Fibroblast of villous mesenchyme (primary cell): ENCODE measurements around the gene VOPP1. TPM values are rescaled to one million over a fixed set of nuclear protein-coding genes. Genes with fewer than 3 reads are reported as not detected.

ENCODE experiments used
- DNase-seq: peaks from one replicate; pipeline ENCODE4 v3.0.0-alpha.2; 2010; ENCODE audit warnings: low read depth
- H3K4me3 ChIP-seq: 2 replicates; pipeline ENCODE4 v1.5.1; 2011; ENCODE audit warnings: low read depth, mild to moderate bottlenecking, low read length
- total RNA-seq: library from RNA; depleted of rRNA; stranded (reverse); fragments of >200 nt; gene quantifications from 2 replicates; pipeline ENCODE4 v1.2.3, GENCODE V29; 2012
- TF ChIP-seq, protein P1 (sequence below): IDR thresholded peaks from 2 replicates; pipeline ENCODE4 v1.5.1; 2012; ENCODE audit warnings: low read depth, mild to moderate bottlenecking, low read length; ENCODE audit not compliant: insufficient read depth

VOPP1 gene
- total RNA-seq, 1 donor = 81.2 TPM

DNA sequence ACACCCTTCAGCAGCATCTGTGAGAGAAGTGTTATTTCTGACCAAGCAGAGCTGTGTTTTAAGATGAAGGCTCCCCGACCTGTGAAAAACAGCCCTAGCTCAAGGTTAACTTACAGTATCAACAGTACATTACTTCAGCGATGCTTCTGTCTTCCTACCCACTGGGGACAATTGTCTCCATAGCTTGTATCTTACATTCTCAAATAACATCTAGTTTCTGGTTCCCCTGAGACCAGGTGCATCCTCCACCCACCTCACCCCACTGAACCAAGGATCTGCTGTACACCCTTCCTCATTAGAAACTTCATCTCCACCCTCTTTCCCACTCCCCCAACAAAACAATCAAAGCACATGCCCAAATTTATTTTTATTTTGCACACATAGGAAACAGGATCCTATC is 102.0 kb downstream of the VOPP1 start:
- no peak for DNase-seq
- TF ChIP-seq, protein P1, sequence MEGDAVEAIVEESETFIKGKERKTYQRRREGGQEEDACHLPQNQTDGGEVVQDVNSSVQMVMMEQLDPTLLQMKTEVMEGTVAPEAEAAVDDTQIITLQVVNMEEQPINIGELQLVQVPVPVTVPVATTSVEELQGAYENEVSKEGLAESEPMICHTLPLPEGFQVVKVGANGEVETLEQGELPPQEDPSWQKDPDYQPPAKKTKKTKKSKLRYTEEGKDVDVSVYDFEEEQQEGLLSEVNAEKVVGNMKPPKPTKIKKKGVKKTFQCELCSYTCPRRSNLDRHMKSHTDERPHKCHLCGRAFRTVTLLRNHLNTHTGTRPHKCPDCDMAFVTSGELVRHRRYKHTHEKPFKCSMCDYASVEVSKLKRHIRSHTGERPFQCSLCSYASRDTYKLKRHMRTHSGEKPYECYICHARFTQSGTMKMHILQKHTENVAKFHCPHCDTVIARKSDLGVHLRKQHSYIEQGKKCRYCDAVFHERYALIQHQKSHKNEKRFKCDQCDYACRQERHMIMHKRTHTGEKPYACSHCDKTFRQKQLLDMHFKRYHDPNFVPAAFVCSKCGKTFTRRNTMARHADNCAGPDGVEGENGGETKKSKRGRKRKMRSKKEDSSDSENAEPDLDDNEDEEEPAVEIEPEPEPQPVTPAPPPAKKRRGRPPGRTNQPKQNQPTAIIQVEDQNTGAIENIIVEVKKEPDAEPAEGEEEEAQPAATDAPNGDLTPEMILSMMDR = no peak
- no peak overlapping the region for H3K4me3 ChIP-seq

DNA sequence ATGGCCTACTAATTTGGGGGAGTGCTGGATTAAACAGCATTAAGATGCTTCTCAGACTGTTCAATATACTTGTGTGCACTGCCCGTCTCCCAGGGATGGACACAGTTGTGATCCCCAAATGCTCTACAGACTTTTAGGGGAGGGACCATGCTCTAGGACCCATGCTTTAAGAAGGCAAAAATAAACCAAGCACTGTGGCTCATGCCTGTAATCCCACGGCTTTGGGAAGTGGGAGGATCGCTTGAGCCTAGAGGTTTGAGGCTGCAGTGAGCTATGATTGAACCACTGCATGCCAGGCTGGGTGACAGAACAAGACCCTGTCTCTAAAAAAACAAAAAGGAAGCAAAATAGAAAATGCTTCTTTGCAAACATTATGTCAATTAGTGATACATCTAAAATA is 102.6 kb downstream of the VOPP1 start:
- DNase-seq = no peak

DNA sequence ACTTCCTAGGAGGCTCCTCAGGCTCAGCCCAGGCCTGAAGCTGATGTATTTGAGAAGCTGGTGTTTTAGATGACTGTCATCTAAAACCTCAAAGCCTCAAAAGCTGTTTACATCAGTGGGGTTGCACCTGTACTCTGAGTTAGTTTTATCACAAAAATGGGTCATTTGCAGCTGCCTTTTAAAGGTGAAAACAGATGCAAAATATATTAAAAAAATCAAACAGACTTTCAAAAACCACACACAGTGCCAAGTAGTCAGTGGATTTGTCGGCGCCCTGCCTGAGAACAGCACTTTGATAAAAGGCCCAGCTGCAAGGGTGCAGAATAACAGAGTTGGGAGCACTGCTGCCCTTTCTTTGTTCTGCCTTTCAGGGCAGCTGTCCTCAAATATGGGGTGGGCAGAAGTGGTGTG is 103.0 kb downstream of the VOPP1 start:
- TF ChIP-seq, protein P1 = no peak
- DNase-seq = no peak
- no peak overlapping the region for H3K4me3 ChIP-seq

More for the DNA sequence above, 102.6 kb downstream of the VOPP1 start:
- TF ChIP-seq, protein P1 = no peak
- no peak overlapping the region for H3K4me3 ChIP-seq

DNA sequence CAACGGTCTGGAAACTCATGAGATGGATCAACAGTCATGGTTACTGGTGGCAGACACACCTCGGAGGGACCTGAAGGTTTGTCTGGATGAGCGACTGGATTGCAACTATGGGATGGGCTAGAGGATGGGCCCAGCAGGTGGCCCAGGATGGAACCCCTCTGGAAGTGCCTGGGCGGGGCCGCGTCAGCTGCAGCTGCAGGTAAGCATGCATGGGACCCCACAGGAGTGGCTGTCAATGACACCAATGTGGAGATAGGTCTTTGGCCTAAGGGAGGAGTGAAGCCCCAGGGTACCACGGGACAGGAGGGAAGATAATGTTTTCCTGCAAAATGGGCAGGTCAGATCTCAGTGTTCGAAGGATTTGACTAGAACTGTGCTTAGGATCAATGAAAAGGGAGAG is 103.8 kb downstream of the VOPP1 start:
- TF ChIP-seq, protein P1 = no peak
- DNase-seq = no peak
- H3K4me3 ChIP-seq = no peak overlapping the region

DNA sequence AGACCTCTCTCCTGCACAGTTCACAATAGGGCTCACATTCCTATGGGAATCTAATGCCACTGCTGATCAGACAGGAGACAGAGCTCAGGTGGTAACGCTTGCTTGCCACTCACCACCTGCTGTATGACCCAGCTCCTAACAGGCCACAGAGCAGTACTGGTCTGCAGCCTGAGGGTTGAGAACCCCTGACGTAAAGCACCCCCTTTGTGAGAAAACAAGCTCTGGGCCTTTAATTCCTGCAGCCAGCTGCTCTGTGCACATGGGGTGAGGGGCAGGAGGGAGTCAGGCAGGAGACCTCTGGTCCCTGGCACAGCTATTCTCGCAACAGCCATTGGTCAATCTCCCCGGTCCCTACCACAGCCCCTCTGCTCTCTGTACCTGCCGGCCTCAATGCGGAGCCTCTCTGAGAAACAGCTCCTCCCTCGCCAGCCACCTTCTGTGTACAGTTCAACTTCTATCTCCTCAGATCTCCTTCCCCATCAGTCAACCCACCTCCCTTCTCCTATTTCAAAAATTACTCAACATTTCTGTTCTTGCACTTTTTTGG is 105.2 kb downstream of the VOPP1 start:
- TF ChIP-seq, protein P1 = no peak
- H3K4me3 ChIP-seq = no peak overlapping the region
- no peak for DNase-seq

DNA sequence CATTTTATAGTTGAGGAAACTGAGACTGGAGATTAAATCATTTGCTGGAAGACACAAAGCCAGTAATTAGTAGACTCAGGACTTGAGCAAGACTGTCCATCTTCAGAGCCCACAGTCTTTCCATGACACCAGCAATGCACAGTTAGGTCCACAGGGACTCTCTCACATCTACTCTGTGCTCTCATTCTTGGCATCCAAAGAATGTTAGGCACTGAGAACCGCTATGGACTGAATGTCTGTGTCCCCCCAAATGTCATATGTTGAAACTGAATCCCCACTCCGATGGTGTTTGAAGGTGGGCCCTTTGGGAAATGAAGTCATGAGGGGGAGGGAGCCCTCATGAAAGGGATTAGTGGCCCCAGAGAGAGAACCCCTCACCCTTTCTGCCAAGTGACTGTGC is 106.6 kb downstream of the VOPP1 start:
- no peak overlapping the region for H3K4me3 ChIP-seq
- TF ChIP-seq, protein P1 = no peak
- DNase-seq = no peak

DNA sequence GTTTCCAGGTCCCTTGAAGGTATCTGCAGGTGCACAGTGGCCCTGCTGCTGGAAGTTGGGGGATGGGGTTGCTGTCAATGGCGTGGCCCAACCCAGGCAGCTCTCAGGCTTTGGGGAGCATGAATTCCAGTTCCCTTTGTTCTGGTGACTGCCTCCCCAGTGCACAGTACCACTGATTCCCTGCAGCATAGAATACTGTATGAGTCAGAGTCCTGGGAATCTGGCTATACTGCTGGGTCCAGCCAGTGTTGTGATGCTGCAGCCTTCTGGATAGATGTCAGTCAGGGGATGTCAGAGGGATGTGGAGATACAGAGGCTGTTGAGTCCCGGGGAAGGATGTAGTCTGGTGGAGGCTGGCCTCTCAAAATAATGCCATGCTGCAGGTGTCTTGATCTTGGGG is 107.9 kb downstream of the VOPP1 start:
- TF ChIP-seq, protein P1 = no peak
- H3K4me3 ChIP-seq = no peak overlapping the region
- no peak for DNase-seq
